Activated T-cell treated with anti-CD3 and anti-CD28 coated beads, Interleukin-2, amount 50 U/mL, for 24 hours (primary cell): ENCODE data around the gene AKR1C2.
"Not testable (repeated sequence)": the region's sequence is repeated elsewhere in the genome, so short reads cannot be mapped to it uniquely, and the experiment has no call there.

ENCODE experiments used
- DNase-seq: peaks from one replicate; pipeline ENCODE4 v3.0.0-alpha.2; 2020
- H3K27ac Mint-ChIP-seq: 2 replicates; pipeline ENCODE4 v1.8.0; 2020; ENCODE audit warnings: mild to moderate bottlenecking, mixed read lengths
- H3K27me3 Mint-ChIP-seq: 2 replicates; pipeline ENCODE4 v1.8.0; 2020; ENCODE audit warnings: mixed read lengths
- H3K36me3 Mint-ChIP-seq: 2 replicates; pipeline ENCODE4 v1.8.0; 2020; ENCODE audit warnings: low read depth, mixed read lengths
- H3K4me1 Mint-ChIP-seq: 2 replicates; pipeline ENCODE4 v1.8.0; 2020; ENCODE audit warnings: low read depth, mixed read lengths
- H3K4me3 Mint-ChIP-seq: 2 replicates; pipeline ENCODE4 v1.8.0; 2020; ENCODE audit warnings: mild to moderate bottlenecking, moderate library complexity, mixed read lengths
- H3K9me3 Mint-ChIP-seq: 2 replicates; pipeline ENCODE4 v1.8.0; 2020; ENCODE audit warnings: mixed read lengths

The AKR1C2 gene

DNA sequence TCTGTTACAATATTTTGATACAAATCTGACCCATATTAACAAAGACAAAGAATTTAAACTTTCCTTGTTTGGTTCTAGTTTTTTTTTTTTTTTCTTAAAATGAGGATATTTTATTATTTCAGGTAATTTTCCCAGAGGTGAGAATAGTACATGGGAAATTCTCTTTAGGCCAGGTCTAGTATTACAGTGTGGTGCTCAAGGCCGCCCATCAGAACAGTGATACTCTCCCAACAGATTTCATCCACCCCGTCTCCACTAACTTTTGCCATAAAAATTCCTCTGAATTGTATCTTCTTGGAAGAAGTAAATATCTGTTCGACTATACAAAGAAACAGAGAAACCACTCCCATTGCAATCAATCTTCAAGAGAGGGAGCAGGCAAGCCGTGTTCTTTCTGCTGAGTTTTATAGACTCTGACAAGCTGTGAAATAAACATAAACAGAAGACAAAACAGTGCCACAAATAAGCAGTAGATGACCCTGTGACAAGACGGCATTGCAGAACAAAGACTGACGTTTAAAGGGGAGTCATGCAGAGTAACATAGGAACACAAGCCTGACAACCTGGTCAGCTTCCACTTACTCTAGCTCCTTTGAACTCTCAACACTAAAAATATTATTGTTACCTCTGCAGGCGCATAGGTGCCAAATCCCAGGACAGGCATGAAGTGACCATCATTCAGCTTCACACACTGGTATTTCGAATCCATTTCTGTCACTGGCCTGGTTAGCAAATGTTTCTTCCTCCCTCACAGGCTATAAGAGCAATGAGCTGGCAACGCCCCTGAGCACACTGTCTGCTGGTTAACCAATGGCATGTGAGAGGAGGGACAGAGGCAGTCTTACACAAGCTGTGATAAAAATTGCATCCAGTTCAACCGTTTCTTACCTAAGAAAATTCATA lies at the start of gene AKR1C2:
AKR1C2 (minus strand) TSS at position 731 of the 903 bp plus-strand sequence; CDS start at position 709, 22 bp downstream.
- not testable (repeated sequence) for DNase-seq, H3K27ac Mint-ChIP-seq, H3K9me3 Mint-ChIP-seq, H3K4me1 Mint-ChIP-seq, H3K4me3 Mint-ChIP-seq, H3K36me3 Mint-ChIP-seq, H3K27me3 Mint-ChIP-seq

DNA sequence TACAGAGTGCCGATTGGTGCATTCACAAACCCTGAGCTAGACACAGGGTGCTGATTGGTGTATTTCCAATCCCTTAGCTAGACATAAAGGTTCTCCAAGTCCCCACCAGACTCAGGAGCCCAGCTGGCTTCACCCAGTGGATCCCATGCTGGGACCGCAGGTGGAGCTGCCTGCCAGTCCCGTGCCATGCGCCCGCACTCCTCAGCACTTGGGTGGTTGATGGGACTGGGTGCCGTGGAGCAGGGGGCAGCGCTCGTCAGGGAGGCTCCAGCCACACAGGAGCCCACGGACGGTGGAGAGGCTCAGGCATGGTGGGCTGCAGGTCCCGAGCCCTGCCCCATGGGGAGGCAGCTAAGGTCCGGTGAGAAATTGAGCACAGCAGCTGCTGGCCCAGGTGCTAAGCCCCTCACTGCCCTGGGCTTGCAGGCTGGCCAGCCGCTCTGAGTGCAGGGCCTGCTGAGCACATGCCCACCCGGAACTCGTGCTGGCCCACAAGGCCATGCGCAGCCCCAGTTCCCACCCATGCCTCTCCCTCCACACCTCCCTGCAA lies 49.4 kb upstream of the AKR1C2 start:
- H3K4me1 Mint-ChIP-seq, H3K36me3 Mint-ChIP-seq, H3K27ac Mint-ChIP-seq, DNase-seq, H3K27me3 Mint-ChIP-seq, H3K4me3 Mint-ChIP-seq, H3K9me3 Mint-ChIP-seq: not testable (repeated sequence)

DNA sequence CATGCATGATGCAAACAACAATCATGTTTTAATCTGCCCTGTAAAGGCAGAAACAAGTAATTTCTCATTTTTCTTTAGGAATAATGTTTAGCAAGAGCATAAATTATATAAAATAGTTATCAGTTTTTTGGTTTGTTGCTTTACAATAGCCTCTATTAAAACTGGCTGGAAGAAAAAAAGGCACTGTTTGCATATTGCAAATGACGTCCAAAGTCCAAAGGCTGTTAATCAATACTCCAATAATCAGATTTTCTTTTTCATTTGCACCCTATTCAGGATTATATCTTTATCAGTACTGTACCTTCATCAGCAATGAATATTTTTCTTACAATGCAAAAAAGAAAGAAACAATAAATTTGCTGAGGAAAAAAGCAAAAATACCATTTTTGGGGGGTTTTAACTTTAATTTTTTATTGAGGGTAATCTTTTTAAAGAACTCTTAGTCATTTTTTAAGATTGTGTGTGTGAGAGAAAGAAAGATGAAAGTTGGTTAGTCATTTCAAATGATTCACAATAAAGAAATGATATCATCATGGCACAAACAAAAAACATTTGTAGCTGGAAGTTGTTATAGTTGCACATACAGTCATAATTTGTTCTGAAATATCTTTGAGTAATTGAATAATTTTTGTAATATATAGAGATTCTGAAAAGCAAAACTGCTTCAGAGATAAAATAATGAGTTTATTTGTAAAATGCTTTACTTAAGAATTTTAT lies 44.4 kb upstream of the AKR1C2 start:
- H3K4me3 Mint-ChIP-seq = no peak overlapping the region
- DNase-seq = no peak
- H3K9me3 Mint-ChIP-seq = no peaks in the 10 kb centered on the region
- no peaks in the 10 kb centered on the region for H3K4me1 Mint-ChIP-seq
- no peak overlapping the region for H3K27ac Mint-ChIP-seq
- no peaks in the 10 kb centered on the region for H3K36me3 Mint-ChIP-seq
- H3K27me3 Mint-ChIP-seq = no peaks in the 10 kb centered on the region

DNA sequence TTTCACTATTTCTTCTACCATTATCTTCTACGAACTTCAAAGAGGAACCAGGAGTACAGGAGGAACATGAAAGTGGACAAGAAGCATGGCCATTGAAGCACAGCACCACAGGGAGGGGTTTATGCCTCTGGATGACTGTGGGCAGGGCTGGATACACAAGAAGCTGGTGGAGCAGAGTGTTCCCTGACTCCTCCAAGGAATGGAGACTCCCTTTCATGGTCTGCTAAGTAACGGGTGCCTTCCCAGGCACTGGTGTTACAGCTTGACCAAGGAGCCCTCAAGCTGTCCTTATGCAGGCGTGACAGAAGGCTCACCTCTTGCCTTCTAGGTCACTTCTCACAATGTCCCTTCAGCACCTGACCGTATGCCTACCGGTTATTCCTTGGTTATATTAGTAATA lies 43.4 kb upstream of the AKR1C2 start:
- not testable (repeated sequence) for H3K36me3 Mint-ChIP-seq, H3K4me3 Mint-ChIP-seq, H3K27me3 Mint-ChIP-seq, H3K9me3 Mint-ChIP-seq, H3K4me1 Mint-ChIP-seq, H3K27ac Mint-ChIP-seq, DNase-seq

DNA sequence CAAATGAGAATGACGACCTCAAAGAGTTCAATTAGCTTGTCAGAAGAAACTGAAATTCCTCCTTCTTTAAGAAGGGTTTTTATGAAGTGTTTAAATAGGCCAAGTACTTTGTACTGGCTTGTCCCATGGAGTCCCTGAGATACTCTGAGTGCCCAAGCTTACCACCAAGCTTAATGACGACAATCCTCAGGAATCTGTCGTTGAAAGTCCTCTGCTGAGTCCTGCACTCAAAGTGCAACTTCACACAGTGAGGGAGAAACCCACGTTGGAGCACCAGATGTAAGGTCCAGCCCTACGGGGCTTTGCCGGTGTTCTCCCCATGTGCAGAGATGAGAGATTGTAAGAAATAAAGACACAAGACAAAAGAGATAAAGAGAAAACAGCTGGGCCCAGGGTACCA lies 42.8 kb upstream of the AKR1C2 start:
- H3K4me1 Mint-ChIP-seq = peaks cover under 1% of the 10 kb centered on the region
- H3K9me3 Mint-ChIP-seq = no peaks in the 10 kb centered on the region
- H3K27ac Mint-ChIP-seq = no peak overlapping the region
- no peak for DNase-seq
- no peaks in the 10 kb centered on the region for H3K36me3 Mint-ChIP-seq
- no peak overlapping the region for H3K4me3 Mint-ChIP-seq
- peaks cover 2% of the 10 kb centered on the region for H3K27me3 Mint-ChIP-seq

DNA sequence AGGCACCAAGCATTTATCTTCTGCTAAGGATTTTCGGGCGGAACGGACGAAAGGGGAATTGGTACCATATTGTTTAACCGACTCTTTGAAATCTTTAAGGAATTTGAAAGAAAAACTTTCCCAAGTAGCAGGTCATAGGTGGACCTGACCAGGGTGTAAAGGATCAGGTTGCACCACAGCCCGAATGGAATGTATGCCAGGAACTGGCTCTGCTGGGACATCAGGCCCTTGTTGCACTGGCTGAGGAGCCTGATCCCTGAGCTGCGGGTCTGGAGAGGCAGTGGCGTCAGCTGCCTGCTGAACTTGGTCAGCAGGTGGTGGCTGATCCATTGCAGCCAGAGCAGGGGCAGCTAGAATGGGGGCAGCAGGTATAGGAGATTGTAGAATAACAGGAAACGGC lies 41.4 kb upstream of the AKR1C2 start:
- H3K27ac Mint-ChIP-seq = no peak overlapping the region
- H3K36me3 Mint-ChIP-seq = no peaks in the 10 kb centered on the region
- H3K9me3 Mint-ChIP-seq = no peaks in the 10 kb centered on the region
- no peak overlapping the region for H3K4me3 Mint-ChIP-seq
- H3K4me1 Mint-ChIP-seq = peaks cover 2% of the 10 kb centered on the region
- DNase-seq = no peak
- peaks cover 6% of the 10 kb centered on the region for H3K27me3 Mint-ChIP-seq

DNA sequence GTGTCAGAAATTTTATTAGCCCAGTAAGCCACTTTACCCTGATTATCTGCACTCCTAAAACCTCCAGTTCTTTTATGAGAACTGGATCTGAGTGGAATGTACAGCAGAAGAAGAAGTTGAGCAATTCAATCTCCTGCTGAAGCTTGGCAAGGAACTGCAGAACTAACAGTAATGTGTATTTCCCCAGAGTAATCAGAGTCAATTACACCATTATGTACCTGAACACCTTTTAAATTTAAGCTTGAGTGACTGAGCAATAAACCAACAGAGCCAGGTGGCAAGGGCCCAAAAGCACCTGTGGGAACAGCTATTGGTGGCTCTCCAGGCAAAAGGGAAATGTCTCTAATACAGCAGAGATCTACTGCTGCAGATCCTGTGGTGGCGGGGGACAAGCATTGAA lies 40.1 kb upstream of the AKR1C2 start:
- no peak overlapping the region for H3K4me3 Mint-ChIP-seq
- no peak overlapping the region for H3K27ac Mint-ChIP-seq

DNA sequence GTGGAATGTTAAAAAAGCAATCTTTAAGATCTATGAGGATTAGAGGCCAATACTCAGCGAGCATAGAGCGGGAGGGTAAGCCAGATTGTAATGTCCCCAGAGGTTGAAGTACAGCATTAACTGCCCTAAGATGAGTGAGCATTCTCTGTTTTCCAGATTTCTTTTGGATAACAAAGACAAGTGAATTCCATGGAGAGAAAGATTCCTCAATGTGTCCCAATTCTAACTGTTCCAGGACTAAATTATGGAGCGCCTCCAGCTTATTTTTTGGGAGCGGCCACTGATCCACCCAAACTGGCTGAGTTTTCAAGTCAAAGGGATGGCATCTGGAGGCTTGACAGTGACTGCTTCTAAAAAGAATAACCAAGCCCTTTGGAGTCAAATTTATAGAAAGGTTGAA lies 39.3 kb upstream of the AKR1C2 start:
- DNase-seq = no peak
- H3K9me3 Mint-ChIP-seq = no peaks in the 10 kb centered on the region
- H3K27ac Mint-ChIP-seq = no peak overlapping the region
- H3K4me3 Mint-ChIP-seq = no peak overlapping the region
- H3K4me1 Mint-ChIP-seq = peaks cover 2% of the 10 kb centered on the region
- H3K36me3 Mint-ChIP-seq = no peaks in the 10 kb centered on the region
- peaks cover 6% of the 10 kb centered on the region for H3K27me3 Mint-ChIP-seq

More for the DNA sequence above, 40.1 kb upstream of the AKR1C2 start:
- Mint-ChIP-seq H3K36me3 (no peaks in the 10 kb centered on the region), H3K27me3 (peaks cover 6% of the 10 kb centered on the region), H3K9me3 (no peaks in the 10 kb centered on the region), H3K4me1 (peaks cover 2% of the 10 kb centered on the region)
- DNase-seq = no peak

DNA sequence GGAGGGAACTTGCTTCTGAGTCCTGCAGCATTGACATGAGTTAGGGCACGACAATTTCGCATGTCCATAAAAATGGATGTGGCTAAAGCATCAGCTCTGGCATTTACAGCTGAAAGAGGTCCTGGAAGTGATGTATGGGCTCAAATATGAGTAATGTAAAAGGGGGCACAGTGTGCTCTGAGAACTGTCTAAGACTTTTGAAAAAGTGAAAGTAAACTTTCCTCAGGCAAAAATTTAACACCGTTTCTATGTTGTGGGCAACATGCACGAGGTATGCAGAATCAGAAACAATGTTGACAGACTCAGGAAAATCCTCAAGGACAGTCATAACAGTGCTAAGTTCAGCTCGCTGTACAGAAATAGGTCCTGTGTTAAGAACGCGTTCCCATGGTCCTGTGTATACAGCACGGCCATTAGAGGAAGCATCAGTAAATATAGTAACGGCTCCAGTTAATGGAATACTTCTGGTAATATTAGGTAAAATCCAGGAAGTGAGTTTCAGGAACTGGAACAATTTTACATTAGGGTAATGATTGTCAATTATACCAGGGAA lies 37.9 kb upstream of the AKR1C2 start:
- H3K9me3 Mint-ChIP-seq = no peaks in the 10 kb centered on the region
- H3K27ac Mint-ChIP-seq = no peak overlapping the region
- H3K36me3 Mint-ChIP-seq = no peaks in the 10 kb centered on the region
- peaks cover 2% of the 10 kb centered on the region for H3K4me1 Mint-ChIP-seq
- DNase-seq = no peak
- no peak overlapping the region for H3K4me3 Mint-ChIP-seq
- H3K27me3 Mint-ChIP-seq = peaks cover 6% of the 10 kb centered on the region

DNA sequence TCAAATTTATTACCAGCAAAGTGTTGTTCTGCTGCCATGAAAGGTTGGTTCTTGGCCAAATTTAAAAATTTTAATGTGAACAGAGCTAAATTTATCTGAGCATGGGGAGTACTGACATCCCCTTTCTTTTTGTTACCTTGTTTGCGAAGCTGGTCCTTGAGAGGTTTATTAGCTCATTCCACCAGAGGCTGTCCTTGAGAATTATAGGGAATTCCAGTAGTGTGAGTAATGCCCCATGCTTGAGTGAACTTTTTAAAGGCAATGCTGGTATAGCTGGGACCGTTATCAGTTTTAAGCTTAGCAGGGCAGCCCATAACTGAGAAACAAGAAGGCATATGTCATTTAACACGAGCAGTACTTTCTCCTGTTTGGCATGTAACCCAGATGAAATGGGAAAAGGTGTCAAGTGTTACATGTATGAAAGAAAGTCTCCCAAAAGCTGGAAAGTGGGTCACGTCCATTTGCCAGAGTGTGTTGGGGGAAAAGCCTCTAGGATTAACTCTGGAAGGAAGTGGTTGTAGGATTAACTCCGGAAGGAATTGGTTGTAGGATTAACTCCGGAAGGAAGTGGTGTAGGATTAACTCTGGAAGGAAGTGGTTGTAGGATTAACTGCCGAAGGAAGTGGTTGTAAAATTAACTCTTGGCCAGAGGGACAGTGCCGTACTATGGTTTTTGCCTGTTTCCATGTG lies 37.3 kb upstream of the AKR1C2 start:
- no peak overlapping the region for H3K4me3 Mint-ChIP-seq
- H3K36me3 Mint-ChIP-seq = no peaks in the 10 kb centered on the region
- no peak for DNase-seq
- H3K27me3 Mint-ChIP-seq = peaks cover 6% of the 10 kb centered on the region
- H3K27ac Mint-ChIP-seq = no peak overlapping the region
- H3K4me1 Mint-ChIP-seq = peaks cover 2% of the 10 kb centered on the region
- H3K9me3 Mint-ChIP-seq = no peaks in the 10 kb centered on the region

DNA sequence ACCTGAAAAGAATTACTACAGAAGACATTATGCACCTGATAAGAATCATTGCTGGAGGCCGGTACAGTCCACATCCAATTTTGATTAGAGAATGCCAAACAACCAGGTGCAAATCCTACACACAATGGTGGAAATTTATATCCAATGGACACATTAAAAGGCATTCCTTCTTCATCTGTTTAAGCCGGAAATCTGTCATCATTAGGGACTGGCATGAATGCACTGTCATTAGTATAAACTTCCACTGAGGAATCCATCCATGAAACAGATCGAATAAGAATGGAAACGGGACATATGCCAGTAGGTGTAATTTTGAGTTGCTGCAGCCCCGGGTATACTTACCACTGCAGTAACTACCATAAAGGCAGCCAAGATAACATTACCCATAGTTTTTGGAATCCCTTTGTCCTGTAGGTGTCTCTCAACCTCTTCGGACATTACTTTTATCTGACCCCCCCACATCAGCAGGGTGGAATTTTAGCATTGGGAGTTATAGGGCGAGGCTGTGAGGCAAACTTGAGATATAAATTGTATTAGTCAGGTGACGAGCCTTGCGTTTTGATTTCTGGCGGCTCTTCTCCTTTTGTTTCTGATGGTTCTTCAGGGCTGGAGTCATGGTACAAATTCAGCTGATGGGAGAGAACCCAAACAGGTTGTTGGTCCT lies 36.5 kb upstream of the AKR1C2 start:
- Mint-ChIP-seq H3K4me3 (no peak overlapping the region), H3K27ac (no peak overlapping the region), H3K36me3 (no peaks in the 10 kb centered on the region), H3K4me1 (peaks cover 2% of the 10 kb centered on the region), H3K9me3 (no peaks in the 10 kb centered on the region), H3K27me3 (peaks cover 6% of the 10 kb centered on the region)
- no peak for DNase-seq

DNA sequence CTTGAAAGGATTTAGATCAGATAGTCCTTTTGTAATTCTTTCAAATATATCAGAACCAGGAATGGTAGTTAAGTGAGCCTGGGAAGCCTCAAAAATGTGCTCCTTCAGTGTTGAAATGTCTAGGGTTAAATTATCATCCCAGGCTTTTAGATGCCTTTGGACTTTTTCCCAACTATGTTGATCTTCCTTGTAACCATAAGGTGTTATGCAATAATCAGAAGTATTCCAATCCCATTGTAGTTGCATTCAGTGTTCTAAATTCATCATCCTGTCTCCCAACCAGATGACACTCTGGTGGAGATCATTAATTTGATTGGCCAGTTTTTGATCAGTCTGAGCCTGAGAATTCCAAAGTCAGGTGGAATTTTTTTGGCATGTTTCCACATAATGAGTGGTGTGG lies 35.1 kb upstream of the AKR1C2 start:
- Mint-ChIP-seq H3K4me3 (no peak overlapping the region), H3K27ac (no peak overlapping the region), H3K27me3 (peaks cover 6% of the 10 kb centered on the region), H3K9me3 (peaks cover 5% of the 10 kb centered on the region), H3K36me3 (no peaks in the 10 kb centered on the region), H3K4me1 (peaks cover 2% of the 10 kb centered on the region)
- no peak for DNase-seq

DNA sequence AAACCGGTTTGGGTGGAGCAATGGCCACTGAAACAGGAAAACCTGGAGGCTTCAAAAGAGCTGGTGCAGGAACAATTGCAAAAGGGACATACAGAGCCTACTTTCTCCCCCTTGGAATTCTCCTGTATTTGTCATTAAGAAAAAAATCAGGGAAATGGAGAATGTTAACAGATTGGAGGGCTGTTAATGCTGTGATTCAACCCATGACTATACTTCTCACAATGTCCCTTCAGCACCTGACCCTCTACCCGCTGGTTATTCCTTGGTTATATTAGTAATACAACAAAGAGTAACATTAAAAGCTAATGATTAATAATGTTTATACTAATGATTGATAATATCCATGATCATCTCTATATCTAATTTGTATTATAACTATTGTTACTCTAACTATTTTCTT lies 34.4 kb upstream of the AKR1C2 start:
- no peak for DNase-seq
- H3K9me3 Mint-ChIP-seq = peaks cover 6% of the 10 kb centered on the region
- H3K4me3 Mint-ChIP-seq = no peak overlapping the region
- H3K27ac Mint-ChIP-seq = no peak overlapping the region
- peaks cover 6% of the 10 kb centered on the region for H3K27me3 Mint-ChIP-seq
- peaks cover 2% of the 10 kb centered on the region for H3K4me1 Mint-ChIP-seq
- H3K36me3 Mint-ChIP-seq = no peaks in the 10 kb centered on the region

DNA sequence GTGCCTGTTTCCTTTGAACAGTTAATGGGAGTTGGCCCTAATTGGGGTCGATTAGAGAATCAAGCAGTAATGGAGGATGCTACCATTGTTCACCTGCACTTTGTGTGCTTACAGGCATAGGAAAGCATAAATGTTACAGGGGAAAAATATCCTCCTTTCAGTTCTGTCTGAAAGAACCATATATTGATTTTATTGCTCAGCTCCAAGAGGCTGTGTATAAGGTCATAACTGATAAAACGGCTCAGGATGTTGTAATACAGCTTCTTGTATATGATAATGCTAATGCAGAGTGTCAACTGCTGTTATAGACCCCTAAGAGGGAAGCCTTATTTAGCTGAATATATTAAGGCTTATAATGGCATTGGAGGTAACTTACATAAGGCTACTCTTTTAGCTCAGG lies 32.9 kb upstream of the AKR1C2 start:
- Mint-ChIP-seq H3K4me3 (no peak overlapping the region), H3K4me1 (peaks cover 2% of the 10 kb centered on the region), H3K27me3 (peaks cover 6% of the 10 kb centered on the region), H3K27ac (no peak overlapping the region), H3K36me3 (no peaks in the 10 kb centered on the region), H3K9me3 (peaks cover 8% of the 10 kb centered on the region)
- no peak for DNase-seq
